HepG2 (cell line): ENCODE measurements around the gene CCNF. TPM values are rescaled to one million over a fixed set of nuclear protein-coding genes. Genes with fewer than 3 reads are reported as not detected.

ENCODE experiments used
- STAG1 ChIP-seq: sonication (generic); formaldehyde crosslinking; IDR thresholded peaks from 2 replicates; pipeline ENCODE4 v1.4.0; 2020; ENCODE audit warnings: missing genetic modification reagents
- ZNF274 ChIP-seq: sonication (generic); formaldehyde crosslinking; IDR thresholded peaks from 2 replicates; pipeline ENCODE4 v1.5.1; 2020; ENCODE audit warnings: mild to moderate bottlenecking, missing genetic modification reagents
- ZNF317 ChIP-seq: sonication (generic); formaldehyde crosslinking; IDR thresholded peaks from 2 replicates; pipeline ENCODE4 v1.5.0; 2020; ENCODE audit warnings: mild to moderate bottlenecking, missing genetic modification reagents
- ZNF441 ChIP-seq: sonication (generic); formaldehyde crosslinking; IDR thresholded peaks from 2 replicates; pipeline ENCODE4 v1.7.0; 2021; ENCODE audit warnings: missing genetic modification reagents, borderline replicate concordance
- ZNF530 ChIP-seq: sonication (generic); formaldehyde crosslinking; IDR thresholded peaks from 2 replicates; pipeline ENCODE4 v1.5.0; 2020; ENCODE audit warnings: low read depth, mild to moderate bottlenecking, missing genetic modification reagents
- ZNF558 ChIP-seq: sonication (generic); formaldehyde crosslinking; IDR thresholded peaks from 2 replicates; pipeline ENCODE4 v1.9.0; 2022; ENCODE audit warnings: mild to moderate bottlenecking, missing genetic modification reagents, borderline replicate concordance
- ZNF781 ChIP-seq: sonication (generic); formaldehyde crosslinking; IDR thresholded peaks from 2 replicates; pipeline ENCODE4 v1.5.1; 2020; ENCODE audit warnings: borderline replicate concordance, mild to moderate bottlenecking, missing genetic modification reagents; ENCODE audit errors: not compliant biosample characterization
- polyA plus RNA-seq, 8 experiments: library from polyadenylated mRNA; depleted of rRNA in 3 of 8; stranded (reverse) in 7 of 8; unstranded in 1 of 8; fragments of >200 nt; fragmentation: Illumina TruSeq in 4 of 8; extraction: Trizol in 4 of 8; gene quantifications; 2 replicates each; pipeline versions ENCODE4 v1.2.1 to v1.2.3, GENCODE V29; 2011 to 2016; ENCODE audit warnings: low read depth in 4 of 8, missing spikeins in 1 of 8, mixed read lengths in 1 of 8; ENCODE audit not compliant: insufficient read depth in 1 of 8
- total RNA-seq, 5 experiments: library from RNA; depleted of rRNA; stranded (reverse); fragments of >200 nt; fragmentation: Illumina TruSeq; extraction: Trizol; gene quantifications; 2 replicates each; pipeline ENCODE4 v1.2.3, GENCODE V29; 2016; ENCODE audit warnings: low read depth in 1 of 5
- TF ChIP-seq, protein P1 (sequence below): sonication (generic); formaldehyde crosslinking; IDR thresholded peaks from 2 replicates; pipeline ENCODE4 v1.9.0; 2021; ENCODE audit warnings: mild to moderate bottlenecking, missing genetic modification reagents
- TF ChIP-seq, protein P2 (sequence below): sonication (generic); formaldehyde crosslinking; IDR thresholded peaks from 2 replicates; pipeline ENCODE4 v1.4.0; 2020; ENCODE audit warnings: mild to moderate bottlenecking, missing genetic modification reagents
- TF ChIP-seq, protein P3 (sequence below): sonication (generic); formaldehyde crosslinking; IDR thresholded peaks from 2 replicates; pipeline ENCODE4 v1.8.1; 2023; ENCODE audit warnings: missing genetic modification reagents, mild to moderate bottlenecking, borderline replicate concordance
- TF ChIP-seq, protein P4 (sequence below): sonication (generic); formaldehyde crosslinking; IDR thresholded peaks from 2 replicates; pipeline ENCODE4 v1.8.1; 2023; ENCODE audit warnings: mild to moderate bottlenecking, moderate library complexity, missing genetic modification reagents

CCNF gene
- total and polyA plus RNA-seq, 2 of the 13 experiments (the other 11 are each of a cell fraction or from before 2014, with no cell fraction given), result 6.4 to 22.8 TPM

DNA sequence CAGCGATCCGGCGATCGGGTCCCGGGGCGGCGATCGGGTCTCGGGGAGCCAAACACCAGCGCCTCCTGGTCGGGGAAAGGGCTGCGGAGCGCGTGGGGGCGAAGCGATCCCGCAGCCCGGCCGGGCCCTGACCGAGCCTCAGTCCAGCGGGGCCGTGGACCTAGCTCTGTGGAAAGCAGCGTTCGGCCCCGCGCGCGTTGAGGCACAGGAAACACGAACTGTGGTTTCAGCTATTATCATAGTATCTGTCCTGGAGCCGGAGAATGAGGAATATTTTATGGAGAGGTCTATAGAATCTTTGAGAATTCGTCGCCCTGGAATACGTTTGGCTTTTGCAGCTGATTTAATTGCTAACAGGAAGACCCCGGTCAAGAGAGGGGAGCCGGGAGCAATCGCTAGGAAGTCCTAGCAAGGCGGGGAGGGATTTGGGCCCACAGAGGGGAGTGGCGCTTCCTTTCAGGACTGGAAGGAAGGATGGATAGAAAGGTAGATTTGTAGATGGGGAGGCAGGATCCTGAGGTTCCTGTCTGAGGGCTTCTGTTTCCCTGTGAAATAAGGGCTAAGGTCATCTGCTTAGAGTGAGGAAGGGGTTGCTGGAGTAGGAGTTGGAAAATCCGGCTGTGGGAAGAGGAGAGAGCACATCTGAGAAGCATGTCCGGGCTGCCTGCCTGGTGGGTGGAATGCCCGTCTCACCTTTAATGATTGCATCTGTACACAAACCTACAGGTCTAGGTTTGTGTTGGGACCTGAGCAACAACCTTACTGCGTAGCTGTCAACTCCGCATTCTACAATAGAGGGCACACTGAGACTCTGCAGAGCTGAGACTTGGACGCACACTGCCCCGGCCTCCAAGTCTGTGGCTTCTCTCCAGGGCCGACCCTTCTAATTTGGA is 770 bp downstream of the CCNF start (continued):
- TF ChIP-seq, protein P1, sequence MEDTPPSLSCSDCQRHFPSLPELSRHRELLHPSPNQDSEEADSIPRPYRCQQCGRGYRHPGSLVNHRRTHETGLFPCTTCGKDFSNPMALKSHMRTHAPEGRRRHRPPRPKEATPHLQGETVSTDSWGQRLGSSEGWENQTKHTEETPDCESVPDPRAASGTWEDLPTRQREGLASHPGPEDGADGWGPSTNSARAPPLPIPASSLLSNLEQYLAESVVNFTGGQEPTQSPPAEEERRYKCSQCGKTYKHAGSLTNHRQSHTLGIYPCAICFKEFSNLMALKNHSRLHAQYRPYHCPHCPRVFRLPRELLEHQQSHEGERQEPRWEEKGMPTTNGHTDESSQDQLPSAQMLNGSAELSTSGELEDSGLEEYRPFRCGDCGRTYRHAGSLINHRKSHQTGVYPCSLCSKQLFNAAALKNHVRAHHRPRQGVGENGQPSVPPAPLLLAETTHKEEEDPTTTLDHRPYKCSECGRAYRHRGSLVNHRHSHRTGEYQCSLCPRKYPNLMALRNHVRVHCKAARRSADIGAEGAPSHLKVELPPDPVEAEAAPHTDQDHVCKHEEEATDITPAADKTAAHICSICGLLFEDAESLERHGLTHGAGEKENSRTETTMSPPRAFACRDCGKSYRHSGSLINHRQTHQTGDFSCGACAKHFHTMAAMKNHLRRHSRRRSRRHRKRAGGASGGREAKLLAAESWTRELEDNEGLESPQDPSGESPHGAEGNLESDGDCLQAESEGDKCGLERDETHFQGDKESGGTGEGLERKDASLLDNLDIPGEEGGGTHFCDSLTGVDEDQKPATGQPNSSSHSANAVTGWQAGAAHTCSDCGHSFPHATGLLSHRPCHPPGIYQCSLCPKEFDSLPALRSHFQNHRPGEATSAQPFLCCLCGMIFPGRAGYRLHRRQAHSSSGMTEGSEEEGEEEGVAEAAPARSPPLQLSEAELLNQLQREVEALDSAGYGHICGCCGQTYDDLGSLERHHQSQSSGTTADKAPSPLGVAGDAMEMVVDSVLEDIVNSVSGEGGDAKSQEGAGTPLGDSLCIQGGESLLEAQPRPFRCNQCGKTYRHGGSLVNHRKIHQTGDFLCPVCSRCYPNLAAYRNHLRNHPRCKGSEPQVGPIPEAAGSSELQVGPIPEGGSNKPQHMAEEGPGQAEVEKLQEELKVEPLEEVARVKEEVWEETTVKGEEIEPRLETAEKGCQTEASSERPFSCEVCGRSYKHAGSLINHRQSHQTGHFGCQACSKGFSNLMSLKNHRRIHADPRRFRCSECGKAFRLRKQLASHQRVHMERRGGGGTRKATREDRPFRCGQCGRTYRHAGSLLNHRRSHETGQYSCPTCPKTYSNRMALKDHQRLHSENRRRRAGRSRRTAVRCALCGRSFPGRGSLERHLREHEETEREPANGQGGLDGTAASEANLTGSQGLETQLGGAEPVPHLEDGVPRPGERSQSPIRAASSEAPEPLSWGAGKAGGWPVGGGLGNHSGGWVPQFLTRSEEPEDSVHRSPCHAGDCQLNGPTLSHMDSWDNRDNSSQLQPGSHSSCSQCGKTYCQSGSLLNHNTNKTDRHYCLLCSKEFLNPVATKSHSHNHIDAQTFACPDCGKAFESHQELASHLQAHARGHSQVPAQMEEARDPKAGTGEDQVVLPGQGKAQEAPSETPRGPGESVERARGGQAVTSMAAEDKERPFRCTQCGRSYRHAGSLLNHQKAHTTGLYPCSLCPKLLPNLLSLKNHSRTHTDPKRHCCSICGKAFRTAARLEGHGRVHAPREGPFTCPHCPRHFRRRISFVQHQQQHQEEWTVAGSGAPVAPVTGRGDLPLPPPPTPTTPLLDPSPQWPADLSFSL, result no peak
- TF ChIP-seq STAG1 (CRISPR knock-in tag) (peak; percentile 60), ZNF274 (peak; percentile 19), ZNF558 (CRISPR knock-in tag) (no peak), ZNF441 (peak; percentile 5; the same call in 1 of the 2 replicates), ZNF317 (0 out of 2 replicates have a peak, but pooled peaks have one; percentile 20), ZNF781 (no peak), ZNF530 (CRISPR knock-in tag) (0 out of 2 replicates have a peak, but pooled peaks have one; percentile 59)
- TF ChIP-seq, protein P2, sequence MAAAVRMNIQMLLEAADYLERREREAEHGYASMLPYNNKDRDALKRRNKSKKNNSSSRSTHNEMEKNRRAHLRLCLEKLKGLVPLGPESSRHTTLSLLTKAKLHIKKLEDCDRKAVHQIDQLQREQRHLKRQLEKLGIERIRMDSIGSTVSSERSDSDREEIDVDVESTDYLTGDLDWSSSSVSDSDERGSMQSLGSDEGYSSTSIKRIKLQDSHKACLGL (CRISPR knock-in tag), result peak; percentile 42; the same call in 1 of the 2 replicates
- TF ChIP-seq, protein P3, sequence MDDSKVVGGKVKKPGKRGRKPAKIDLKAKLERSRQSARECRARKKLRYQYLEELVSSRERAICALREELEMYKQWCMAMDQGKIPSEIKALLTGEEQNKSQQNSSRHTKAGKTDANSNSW (CRISPR knock-in tag), result no peak
- TF ChIP-seq, protein P4, sequence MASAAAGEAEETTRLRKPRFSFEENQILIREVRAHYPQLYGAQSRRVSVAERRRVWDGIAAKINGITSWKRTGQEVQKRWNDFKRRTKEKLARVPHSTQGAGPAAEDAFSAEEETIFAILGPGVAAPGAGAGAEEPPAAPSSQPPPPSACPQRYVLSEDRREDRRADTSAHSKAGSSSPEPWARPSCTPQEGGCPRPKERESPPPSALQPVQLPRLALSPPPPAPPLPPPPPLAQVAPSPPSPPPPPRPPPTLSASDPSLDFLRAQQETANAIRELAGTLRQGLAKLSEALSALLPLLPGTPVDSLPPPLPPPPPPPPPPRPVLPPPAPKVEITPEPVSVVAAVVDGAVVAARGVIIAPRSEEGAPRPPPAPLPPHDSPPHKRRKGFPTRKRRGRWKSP (CRISPR knock-in tag), result 0 out of 2 replicates have a peak, but pooled peaks have one; percentile 11
